ENCODE measurements around the gene CENPF.
"Not testable (repeated sequence)": the region's sequence is repeated elsewhere in the genome, so short reads cannot be mapped to it uniquely, and the experiment has no call there.

Gene CENPF

DNA sequence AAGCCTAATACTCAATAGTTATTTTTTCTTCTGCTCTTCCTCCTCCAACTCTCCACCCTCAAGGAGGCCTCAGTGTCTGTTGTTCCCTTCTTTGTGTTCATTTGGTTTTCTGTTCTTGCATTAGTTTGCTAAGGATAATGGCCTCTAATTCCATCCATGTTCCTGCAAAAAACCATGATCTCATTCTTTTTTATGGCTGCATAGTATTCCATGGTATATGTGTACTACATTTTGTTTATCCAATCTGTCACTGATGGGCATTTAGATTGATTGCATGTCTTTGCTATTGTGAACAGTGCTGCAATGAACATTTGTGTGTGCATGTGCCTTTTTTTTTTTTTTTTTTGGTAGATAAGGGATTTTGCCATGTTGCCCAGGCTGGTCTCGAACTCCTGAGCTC lies 6.7 kb downstream of the CENPF start:
- no peak overlapping the region for H3K4me3 ChIP-seq
- H3K36me3 ChIP-seq (ENCODE audit: insufficient read depth, low read length) = peaks cover 44% of the 10 kb centered on the region
- TF ChIP-seq FOXP2 (optimal IDR thresholded peaks at IDR 0.05; ENCODE audit: control extremely low read depth, extremely low read length, insufficient read depth) (no peak), POLR2AphosphoS5 (IDR thresholded peaks at IDR 0.05; ENCODE audit: borderline replicate concordance, low read depth, low read length) (no peak), EZH2 (IDR thresholded peaks at IDR 0.05) (no peak)
- H3K9me3 ChIP-seq (ENCODE audit: low read depth, low read length) = no peaks in the 10 kb centered on the region
- no peak for DNase-seq (ENCODE audit: low read depth, low spot score)
- no peak overlapping the region for H3K27ac ChIP-seq
- no peak overlapping the region for H3K9ac ChIP-seq (ENCODE audit: insufficient read length)

DNA sequence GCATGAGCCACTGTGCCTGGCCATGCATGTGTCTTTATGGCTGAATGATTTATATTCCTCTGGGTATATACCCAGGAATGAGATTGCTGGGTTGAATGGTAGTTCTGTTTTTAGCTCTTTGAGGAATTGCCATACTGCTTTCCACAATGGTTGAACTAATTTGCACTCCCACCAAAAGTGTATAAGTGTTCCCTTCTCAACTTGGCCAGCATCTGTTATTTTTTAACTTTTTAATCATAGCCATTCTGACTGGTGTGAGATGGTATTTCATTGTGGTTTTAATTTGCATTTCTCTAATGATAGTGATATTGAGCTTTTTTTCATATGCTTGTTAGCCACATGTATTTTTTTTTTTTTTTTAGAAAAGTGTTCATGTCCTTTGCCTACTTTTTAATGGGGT lies 7.1 kb downstream of the CENPF start:
- H3K27ac ChIP-seq = not testable (repeated sequence)

DNA sequence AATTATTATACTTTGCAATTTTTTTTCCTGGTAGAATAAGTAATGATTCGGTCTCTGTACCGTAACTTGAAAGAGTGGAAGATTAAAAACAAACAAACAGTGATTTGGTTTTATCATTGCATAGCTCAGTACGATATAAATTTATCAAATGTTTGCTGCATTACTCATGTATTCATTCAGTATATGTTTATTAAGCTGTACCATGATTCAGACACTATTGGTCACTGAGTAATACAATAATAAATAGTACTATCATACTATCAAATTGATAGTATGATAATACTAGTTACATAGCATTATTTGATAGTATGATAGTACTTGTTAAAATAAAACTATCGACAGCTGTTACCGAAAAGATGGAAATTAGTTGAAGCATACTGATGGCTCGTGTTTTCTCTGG lies 12.1 kb downstream of the CENPF start:
- Histone ChIP-seq H3K4me3 (no peak overlapping the region), H3K27ac (no peak overlapping the region), H3K9me3 (ENCODE audit: low read depth, low read length) (no peaks in the 10 kb centered on the region), H3K36me3 (ENCODE audit: insufficient read depth, low read length) (peaks cover 70% of the 10 kb centered on the region), H3K9ac (ENCODE audit: insufficient read length) (no peak overlapping the region)
- TF ChIP-seq FOXP2 (optimal IDR thresholded peaks at IDR 0.05; ENCODE audit: control extremely low read depth, extremely low read length, insufficient read depth) = no peak
- no peak for TF ChIP-seq POLR2AphosphoS5 (IDR thresholded peaks at IDR 0.05; ENCODE audit: borderline replicate concordance, low read depth, low read length)
- no peak for TF ChIP-seq EZH2 (IDR thresholded peaks at IDR 0.05)
- no peak for DNase-seq (ENCODE audit: low read depth, low spot score)

More for the DNA sequence above, 7.1 kb downstream of the CENPF start:
- not testable (repeated sequence) for H3K4me3 ChIP-seq; DNase-seq (ENCODE audit: low read depth, low spot score); H3K9me3 ChIP-seq (ENCODE audit: low read depth, low read length); H3K9ac ChIP-seq (ENCODE audit: insufficient read length)
- peaks cover 47% of the 10 kb centered on the region for H3K36me3 ChIP-seq (ENCODE audit: insufficient read depth, low read length)

DNA sequence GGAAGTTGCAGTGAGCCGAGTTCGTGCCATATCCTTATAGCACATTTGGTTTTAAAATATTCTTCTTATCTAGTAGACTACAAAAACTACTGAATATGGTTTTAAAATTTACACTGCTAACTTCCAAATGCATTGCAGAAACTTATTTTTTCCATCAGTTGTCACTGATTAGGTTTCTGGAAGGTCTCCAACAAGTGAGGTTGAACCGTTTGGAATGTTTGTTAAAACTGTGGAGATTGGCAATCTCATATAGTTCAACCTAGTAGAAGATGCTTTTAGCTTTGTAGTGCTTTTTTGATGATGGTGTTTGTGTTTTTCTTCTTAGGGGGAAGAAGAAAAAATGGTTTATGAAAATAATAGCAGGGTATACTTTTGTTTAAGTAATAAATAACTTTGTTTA lies 12.9 kb downstream of the CENPF start:
- Histone ChIP-seq H3K9ac (ENCODE audit: insufficient read length) (no peak overlapping the region), H3K9me3 (ENCODE audit: low read depth, low read length) (no peaks in the 10 kb centered on the region), H3K36me3 (ENCODE audit: insufficient read depth, low read length) (peaks cover 77% of the 10 kb centered on the region), H3K27ac (no peak overlapping the region), H3K4me3 (no peak overlapping the region)
- no peak for DNase-seq (ENCODE audit: low read depth, low spot score)
- TF ChIP-seq EZH2 (IDR thresholded peaks at IDR 0.05) (no peak), FOXP2 (optimal IDR thresholded peaks at IDR 0.05; ENCODE audit: control extremely low read depth, extremely low read length, insufficient read depth) (no peak), POLR2AphosphoS5 (IDR thresholded peaks at IDR 0.05; ENCODE audit: borderline replicate concordance, low read depth, low read length) (no peak)

DNA sequence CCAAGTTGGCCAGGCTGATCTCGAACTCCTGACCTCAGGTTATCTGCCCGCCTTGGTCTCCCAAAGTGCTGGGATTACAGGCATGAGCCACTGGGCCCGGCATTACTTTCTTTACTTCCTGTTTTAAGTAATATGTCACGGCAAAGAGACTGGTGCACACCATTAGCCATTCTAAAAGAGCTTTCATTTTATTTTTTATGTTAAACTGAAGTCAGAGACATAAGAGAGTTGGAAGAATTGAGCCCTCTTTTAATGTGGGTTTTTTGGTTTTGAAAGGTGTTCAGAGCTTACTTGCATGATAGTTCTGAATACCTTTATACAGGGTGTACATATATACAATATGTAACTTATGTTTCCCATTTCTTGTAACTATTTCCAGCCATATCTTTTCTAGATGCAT lies 14.3 kb downstream of the CENPF start:
- Histone ChIP-seq H3K9me3 (ENCODE audit: low read depth, low read length) (no peaks in the 10 kb centered on the region), H3K27ac (no peak overlapping the region), H3K36me3 (ENCODE audit: insufficient read depth, low read length) (peaks cover 91% of the 10 kb centered on the region), H3K9ac (ENCODE audit: insufficient read length) (no peak overlapping the region), H3K4me3 (no peak overlapping the region)
- DNase-seq (ENCODE audit: low read depth, low spot score) = no peak
- TF ChIP-seq FOXP2 (optimal IDR thresholded peaks at IDR 0.05; ENCODE audit: control extremely low read depth, extremely low read length, insufficient read depth) (no peak), EZH2 (IDR thresholded peaks at IDR 0.05) (no peak), POLR2AphosphoS5 (IDR thresholded peaks at IDR 0.05; ENCODE audit: borderline replicate concordance, low read depth, low read length) (no peak)

DNA sequence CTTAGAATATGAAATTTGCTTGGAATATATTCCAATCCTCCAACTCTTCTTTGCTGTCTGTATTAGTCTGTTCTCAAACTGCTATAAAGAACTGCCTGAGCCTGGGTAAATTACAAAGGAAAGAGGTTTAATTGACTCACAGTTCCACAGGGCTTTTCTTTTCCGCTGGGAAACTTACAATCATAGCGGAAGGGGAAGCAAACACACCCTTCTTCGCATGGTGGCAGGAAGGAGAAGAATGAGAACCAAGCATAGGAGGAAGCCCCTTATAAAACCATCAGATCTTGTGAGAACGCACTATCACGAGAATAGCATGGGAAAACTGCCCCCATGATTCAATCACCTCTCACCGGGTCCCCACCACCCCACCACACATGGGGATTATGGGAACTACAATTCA lies 14.8 kb downstream of the CENPF start:
- TF ChIP-seq EZH2 (IDR thresholded peaks at IDR 0.05) = no peak
- no peak for TF ChIP-seq FOXP2 (optimal IDR thresholded peaks at IDR 0.05; ENCODE audit: control extremely low read depth, extremely low read length, insufficient read depth)
- TF ChIP-seq POLR2AphosphoS5 (IDR thresholded peaks at IDR 0.05; ENCODE audit: borderline replicate concordance, low read depth, low read length) = no peak
- Histone ChIP-seq H3K9me3 (ENCODE audit: low read depth, low read length) (no peaks in the 10 kb centered on the region), H3K36me3 (ENCODE audit: insufficient read depth, low read length) (peaks cover 96% of the 10 kb centered on the region), H3K4me3 (no peak overlapping the region), H3K9ac (ENCODE audit: insufficient read length) (no peak overlapping the region), H3K27ac (no peak overlapping the region)
- DNase-seq (ENCODE audit: low read depth, low spot score) = no peak

DNA sequence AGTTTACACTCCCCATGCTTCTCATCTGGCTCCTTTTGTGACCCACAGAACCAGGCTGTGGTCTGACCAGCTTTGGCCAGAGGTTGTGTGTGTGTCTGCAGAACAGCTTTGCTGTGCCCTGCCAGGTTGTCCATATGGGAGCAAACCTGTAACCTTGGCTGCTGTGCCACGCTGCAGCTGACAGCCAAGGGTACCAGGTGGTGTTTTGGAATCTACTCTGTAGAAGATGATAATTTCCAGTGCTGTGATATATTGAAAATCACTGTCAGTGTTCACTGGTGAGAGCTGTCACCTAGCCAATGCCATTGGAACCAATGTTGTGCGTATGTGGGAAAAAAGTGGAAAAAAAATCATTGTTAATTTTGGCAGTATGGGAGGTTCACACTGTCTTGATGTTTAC lies 18.2 kb downstream of the CENPF start:
- no peak for DNase-seq (ENCODE audit: low read depth, low spot score)
- Histone ChIP-seq H3K27ac (no peak overlapping the region), H3K4me3 (no peak overlapping the region), H3K36me3 (ENCODE audit: insufficient read depth, low read length) (peaks cover 94% of the 10 kb centered on the region), H3K9ac (ENCODE audit: insufficient read length) (no peak overlapping the region), H3K9me3 (ENCODE audit: low read depth, low read length) (no peaks in the 10 kb centered on the region)
- TF ChIP-seq FOXP2 (optimal IDR thresholded peaks at IDR 0.05; ENCODE audit: control extremely low read depth, extremely low read length, insufficient read depth) (no peak), EZH2 (IDR thresholded peaks at IDR 0.05) (no peak), POLR2AphosphoS5 (IDR thresholded peaks at IDR 0.05; ENCODE audit: borderline replicate concordance, low read depth, low read length) (no peak)

DNA sequence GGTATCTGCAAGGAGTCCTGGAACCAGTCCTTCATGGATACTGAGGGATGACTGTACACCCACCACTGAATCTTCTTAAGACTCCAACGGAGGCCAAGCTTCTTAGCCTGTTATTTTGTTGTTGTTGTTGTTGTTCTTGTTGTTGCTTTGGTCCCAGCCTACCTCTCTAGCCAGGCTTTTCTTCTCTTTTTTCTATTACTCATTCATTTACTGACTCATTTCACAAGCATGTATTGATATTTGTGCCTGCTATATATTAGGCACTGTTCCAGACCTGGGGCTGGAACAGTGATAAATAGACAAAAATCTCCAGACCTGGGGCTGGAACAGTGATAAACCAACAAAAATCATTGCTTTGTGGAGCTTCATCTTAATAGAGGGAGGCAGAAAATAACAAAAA lies 20.4 kb downstream of the CENPF start:
- no peak for TF ChIP-seq FOXP2 (optimal IDR thresholded peaks at IDR 0.05; ENCODE audit: control extremely low read depth, extremely low read length, insufficient read depth)
- no peak for DNase-seq (ENCODE audit: low read depth, low spot score)
- H3K27ac ChIP-seq = no peak overlapping the region
- peaks cover 87% of the 10 kb centered on the region for H3K36me3 ChIP-seq (ENCODE audit: insufficient read depth, low read length)
- H3K9me3 ChIP-seq (ENCODE audit: low read depth, low read length) = no peaks in the 10 kb centered on the region
- H3K9ac ChIP-seq (ENCODE audit: insufficient read length) = no peak overlapping the region
- H3K4me3 ChIP-seq = no peak overlapping the region

DNA sequence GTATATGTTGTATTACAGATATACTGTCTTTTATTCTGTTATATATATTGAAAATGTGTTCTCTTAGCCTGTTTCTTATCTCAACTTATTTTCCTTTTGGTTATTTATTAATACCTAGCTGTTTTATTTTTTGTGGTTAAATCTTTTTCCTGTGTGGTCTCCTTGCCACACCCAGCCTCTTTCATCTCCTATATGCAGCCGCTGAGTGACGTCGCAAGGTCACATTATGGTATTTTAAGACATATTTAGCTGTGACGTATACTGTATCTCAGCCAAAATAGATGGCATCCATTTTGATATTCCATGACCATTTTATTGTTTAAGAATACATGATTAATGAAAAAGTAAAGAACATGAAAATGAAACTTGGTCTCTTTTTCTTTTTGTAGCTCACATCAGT lies 29.1 kb downstream of the CENPF start:
- Histone ChIP-seq H3K4me3 (no peak overlapping the region), H3K36me3 (ENCODE audit: insufficient read depth, low read length) (peaks cover 92% of the 10 kb centered on the region), H3K9me3 (ENCODE audit: low read depth, low read length) (no peaks in the 10 kb centered on the region), H3K27ac (no peak overlapping the region), H3K9ac (ENCODE audit: insufficient read length) (no peak overlapping the region)
- TF ChIP-seq EZH2 (IDR thresholded peaks at IDR 0.05) (no peak), POLR2AphosphoS5 (IDR thresholded peaks at IDR 0.05; ENCODE audit: borderline replicate concordance, low read depth, low read length) (no peak), FOXP2 (optimal IDR thresholded peaks at IDR 0.05; ENCODE audit: control extremely low read depth, extremely low read length, insufficient read depth) (no peak)
- DNase-seq (ENCODE audit: low read depth, low spot score) = no peak

Data from SK-N-MC (cell line).